HG03280 (cell line): ENCODE results near the gene MXRA7.
"Not testable (repeated sequence)": the region's sequence is repeated elsewhere in the genome, so short reads cannot be mapped to it uniquely, and the experiment has no call there.

Experiments
- ATAC-seq: cut with Tn5 transposase; IDR thresholded peaks from one replicate; pipeline ENCODE4 v1.9.1; 2021; ENCODE audit warnings: mild to moderate bottlenecking, moderate library complexity; ENCODE audit not compliant: unreplicated experiment

The MXRA7 gene

DNA sequence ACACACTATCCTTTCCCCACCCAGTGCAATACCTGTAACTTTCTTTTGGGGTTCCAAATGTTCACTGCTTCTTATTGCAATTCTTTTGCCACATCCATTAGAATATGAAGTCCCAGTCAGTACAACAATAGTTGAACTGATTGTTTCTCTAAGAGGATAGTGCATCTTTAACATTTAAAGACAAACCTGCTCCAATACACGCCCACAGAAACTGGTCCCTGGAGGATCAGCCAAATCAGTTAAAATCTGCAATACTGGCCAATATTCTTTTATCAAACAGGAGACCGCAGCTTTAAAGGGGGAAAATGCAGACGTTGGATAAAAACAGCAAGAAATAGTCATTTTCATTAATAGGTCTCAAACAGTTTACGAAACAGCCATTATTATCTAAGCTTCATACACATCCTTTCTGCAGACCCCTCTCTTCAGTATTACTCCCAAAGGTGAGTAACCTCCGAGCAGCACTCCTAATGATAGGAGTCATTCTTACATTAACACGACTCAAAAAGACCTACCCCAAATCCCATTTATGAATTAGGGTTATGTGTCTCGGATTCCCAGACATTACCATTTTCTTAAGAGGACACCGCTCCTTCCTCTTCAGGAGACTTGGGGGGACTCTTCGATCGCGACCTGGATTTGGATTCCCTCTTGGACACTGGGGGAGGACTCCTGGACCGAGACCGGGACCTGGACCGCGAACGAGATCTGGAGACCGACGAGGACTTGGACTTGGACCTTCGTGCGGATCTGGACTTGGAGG lies 25.0 kb upstream of the MXRA7 start:
- ATAC-seq = no peak

- ATAC-seq = no peak
These were observed 24.2 kb upstream of the MXRA7 start for GRCh38 chr17:76735006-76735405.

- no peak for ATAC-seq
These were observed 23.5 kb upstream of the MXRA7 start for GRCh38 chr17:76734080-76734840.

DNA sequence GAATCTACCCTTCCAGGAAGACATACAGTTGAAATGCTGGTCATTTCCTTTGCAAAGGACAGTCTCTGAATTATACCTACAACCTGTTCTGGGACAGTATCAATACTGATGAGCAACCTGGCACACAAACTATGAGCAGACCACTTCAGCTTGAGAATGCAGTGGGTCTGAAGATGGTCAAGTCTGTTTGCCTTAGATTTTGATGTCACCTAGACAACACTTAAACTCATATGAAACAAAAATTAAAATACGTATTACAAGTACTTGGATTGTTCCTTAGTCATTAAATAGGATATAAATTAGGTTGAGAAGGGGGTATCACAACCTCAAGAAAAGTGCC lies 22.8 kb upstream of the MXRA7 start:
- ATAC-seq = no peak

GRCh38 chr17:76732734-76733617 lies 22.2 kb upstream of the MXRA7 start:
- ATAC-seq = no peak

GRCh38 chr17:76731800-76732733 lies 21.3 kb upstream of the MXRA7 start:
- ATAC-seq = not testable (repeated sequence)

DNA sequence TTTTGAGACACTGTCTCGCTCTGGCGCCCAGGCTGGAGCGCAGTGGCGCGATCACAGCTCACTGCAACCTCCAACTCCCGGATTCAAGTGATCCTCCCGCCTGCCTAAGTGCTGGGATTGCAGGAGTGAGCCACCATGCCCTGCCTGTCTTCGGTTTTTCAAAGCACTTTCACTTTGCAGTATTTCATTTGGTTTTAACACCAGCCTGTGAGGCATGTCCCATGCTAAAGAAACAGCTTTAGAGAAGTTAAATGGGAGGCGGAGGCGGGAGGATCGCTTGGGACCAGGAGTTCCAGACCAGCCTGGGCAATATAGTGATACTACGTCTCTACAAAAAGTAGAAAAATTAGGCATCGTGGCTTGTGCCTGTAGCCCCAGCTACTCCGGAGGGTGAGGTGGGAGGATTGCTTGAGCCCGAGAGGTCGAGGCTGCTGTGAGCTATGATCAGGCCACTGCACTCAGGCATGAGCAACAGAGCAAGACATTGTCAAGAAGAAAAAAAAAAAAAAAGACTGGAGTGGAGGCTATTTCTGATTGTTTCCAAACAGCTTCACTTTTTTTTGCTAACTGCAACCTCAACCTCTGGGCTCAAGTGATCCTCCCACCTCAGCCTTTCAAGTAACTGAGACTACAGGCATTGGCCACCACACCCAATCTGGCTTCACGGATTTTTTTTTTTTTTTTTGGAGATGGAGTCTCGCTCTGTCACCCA lies 17.1 kb upstream of the MXRA7 start:
- no peak for ATAC-seq

DNA sequence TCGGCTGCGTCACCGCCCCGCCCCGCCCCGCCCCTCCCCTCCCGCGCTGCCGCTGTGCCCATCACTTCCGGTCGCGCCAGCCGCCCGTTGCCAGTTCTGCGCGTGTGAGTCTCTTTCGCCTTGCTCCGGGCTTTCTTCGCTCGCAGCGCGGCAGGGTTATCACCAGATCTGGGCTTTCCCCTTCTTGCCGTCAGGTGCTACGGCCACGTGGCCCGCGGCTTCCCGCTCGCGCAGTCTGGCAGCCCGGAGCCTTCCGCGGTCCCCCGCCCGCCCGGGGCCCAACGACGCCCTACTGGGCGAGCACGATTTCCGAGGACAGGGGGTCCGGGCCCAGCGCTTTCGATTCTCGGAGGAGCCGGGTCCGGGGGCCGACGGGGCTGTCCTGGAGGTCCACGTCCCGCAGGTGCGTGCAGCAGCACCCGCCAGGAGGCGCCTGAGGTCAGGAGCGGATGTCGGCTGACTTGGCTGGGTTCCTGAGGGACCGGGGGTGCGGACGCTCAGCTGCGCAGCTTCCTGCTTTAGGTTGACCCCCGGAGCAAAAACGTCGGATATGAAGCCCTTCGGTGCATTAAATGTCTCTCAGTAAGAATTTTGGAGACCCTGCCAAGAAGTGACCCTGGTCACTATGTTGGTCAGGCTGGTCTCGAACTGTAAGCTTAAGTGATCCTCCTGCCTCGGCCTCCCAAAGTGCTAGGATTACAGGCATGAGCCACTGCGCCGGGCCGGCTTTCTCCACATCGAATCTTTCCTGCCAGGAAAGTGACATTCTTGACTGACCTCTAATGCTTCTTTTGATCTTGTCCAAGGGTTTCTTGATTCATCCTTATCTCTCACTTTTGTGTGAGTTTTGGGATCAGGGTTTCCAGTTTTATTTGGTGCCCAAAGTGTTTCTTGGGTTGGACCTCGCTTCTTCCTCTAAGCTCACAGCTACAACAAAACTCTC lies 16.3 kb upstream of the MXRA7 start, which contains the start of gene METTL23:
METTL23 (plus strand) TSS at position 64 of the 943 bp plus-strand sequence. CDS start 2,872 bp downstream, outside the sequence.
- peak; percentile 41 for ATAC-seq

DNA sequence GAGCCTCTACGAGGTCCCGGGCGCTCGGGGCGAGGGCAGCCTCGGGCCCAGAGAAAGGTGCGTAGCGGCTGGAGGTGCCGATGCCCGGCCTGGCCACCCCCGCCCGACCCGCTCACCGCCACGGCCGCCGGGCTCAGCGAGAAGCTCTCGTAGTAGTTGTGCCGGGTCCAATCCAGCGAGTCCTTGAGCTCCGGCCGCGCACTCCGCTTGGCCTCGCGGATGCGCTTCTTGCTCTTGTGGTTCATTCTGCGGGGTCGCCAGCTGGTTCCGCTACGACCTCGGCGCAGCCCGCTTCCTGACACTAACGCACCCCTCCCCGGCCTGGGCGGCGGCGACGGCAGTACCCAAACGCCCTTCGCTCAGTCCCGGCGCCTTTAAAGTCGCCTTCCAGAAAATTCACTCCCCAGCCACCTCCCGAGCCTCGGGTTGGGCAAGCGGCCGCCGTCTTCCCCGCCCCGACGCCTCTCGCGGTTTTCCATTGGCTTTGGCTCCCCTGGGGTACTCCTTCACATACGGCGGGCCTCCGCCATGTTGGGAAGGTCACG lies 15.5 kb upstream of the MXRA7 start, which contains the start of gene JMJD6:
JMJD6 (minus strand) TSS at position 376 of the 545 bp plus-strand sequence; CDS start at position 245, 131 bp downstream.
- peak; percentile 70 for ATAC-seq

DNA sequence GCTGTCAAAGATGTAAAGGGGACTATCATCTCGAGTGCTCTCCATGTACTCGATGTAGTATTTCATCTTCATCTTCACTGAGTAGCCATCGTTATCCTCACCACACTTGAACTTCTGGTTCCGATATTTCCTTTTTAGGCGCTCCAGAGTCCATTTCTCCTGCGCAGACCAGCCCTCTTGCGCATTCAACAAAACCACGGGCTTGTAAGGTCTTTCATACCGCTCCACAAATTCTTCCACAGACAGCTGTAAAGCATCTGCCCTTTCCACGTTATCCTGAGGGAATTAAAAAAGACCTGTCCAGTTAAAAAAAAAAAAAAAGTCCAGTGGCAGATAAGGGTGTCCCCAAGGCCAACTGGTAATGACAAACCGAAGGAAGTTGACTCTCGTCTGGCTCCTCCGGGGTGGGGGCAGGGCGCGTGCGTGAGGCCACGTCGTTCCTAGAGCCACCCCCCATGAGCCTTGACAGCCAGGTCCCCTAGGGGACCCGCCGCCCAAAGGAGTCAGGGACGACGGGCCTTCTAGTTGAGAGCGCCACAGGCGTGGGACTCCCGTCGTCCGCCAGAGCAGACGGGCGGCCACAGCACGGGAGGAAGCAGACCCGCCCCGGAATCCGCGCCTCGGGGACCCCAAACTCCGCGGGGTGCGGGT lies 14.9 kb upstream of the MXRA7 start:
- ATAC-seq = peak; percentile 19

DNA sequence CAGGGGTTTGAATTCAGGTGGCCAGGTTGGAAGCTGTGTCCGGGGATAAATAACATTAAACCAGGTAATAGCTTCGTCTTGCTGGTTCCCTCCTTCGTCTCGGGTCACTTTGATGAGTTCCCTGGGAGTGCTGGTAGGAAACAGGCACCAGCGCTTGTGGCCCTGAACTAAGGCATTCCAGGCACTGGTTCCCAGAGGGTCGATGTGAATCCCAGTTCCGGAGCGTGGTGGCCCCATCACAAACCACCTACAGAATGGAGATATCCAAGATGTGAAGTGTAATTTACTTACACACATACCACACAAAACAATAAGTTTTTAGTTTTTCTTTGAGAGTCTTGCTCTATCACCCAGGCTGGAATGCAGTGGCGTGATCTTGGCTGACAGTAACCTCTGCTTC lies 13.0 kb upstream of the MXRA7 start:
- ATAC-seq = no peak

DNA sequence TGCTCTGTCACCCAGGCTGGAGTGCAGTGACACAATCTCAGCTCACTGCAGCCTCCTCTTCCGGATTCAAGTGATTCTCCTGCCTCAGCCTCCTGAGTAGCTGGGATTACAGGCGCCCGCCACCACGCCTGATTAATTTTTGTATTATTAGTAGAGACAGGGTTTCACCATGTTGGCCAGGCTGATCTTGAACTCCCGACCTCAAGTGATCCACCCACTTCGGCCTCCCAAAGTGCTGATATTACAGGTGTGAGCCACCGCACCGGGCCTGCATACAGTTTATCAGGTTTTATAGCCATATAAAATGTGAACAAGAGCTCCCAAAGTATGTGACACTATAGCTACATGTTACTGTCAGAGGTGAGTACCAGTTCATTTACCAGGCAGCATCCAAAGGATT lies 12.2 kb upstream of the MXRA7 start:
- ATAC-seq = not testable (repeated sequence)

GRCh38 chr17:76722279-76722678 lies 11.5 kb upstream of the MXRA7 start:
- ATAC-seq = no peak

- no peak for ATAC-seq
These were observed 10.7 kb upstream of the MXRA7 start for GRCh38 chr17:76721463-76721862.

- no peak for ATAC-seq
These were observed 10.2 kb upstream of the MXRA7 start for GRCh38 chr17:76720941-76721340.

DNA sequence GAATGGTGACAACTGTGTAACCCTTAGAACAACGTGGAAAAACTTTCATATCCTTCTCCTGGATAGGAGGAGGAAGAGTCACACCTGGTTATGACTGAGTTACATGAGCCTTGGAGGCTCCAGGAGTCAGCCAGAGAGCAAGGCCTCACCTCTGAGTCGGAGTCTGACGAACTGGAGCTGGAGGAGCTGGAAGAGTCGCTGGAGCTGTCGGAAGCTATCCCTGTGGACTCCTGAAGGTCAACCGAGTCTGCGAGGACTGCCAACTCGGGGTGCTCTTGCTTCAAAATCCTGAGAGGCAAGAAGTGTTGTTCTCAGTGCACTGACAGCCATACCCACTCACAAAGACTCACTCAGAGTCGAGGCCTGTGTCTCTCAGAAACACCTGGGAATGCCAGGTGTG lies 9.4 kb upstream of the MXRA7 start:
- ATAC-seq = no peak

GRCh38 chr17:76718516-76718915 lies 7.8 kb upstream of the MXRA7 start:
- no peak for ATAC-seq

DNA sequence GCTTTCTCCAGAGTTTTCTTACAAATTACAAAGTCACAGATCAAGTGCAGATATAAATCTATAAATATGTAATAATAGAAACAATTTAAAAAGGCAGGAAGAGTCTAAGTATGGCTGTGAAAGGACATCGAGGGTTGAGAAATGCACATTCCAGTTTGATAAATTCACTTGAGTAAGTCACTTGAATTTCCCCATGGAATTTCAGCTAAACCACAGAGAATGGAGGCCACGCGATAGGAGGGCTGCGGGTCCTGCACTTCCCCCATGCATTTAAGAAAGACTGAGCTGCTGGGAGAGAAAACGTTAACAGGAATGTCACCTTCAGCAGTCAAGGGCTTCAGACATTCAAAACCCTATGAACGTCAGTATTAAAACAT lies 6.1 kb upstream of the MXRA7 start:
- ATAC-seq = no peak
